Immature natural killer cell (primary cell): ENCODE measurements around the gene RAB7B. TPM values are rescaled to one million over a fixed set of nuclear protein-coding genes. Genes with fewer than 3 reads are reported as not detected.

Source experiments
- DNase-seq, 3 donors: peaks; one replicate each; pipeline ENCODE4 v3.0.0; 2022; ENCODE audit warnings: mixed read lengths in 1 of 3
- H3K27ac Mint-ChIP-seq, 6 donors: one replicate each; pipeline ENCODE4 v1.8.0; 2020; ENCODE audit warnings: mixed read lengths in 6 of 6, mild to moderate bottlenecking in 5 of 6, inconsistent platforms in 4 of 6, moderate library complexity in 3 of 6
- H3K27me3 Mint-ChIP-seq, 3 donors: one replicate each; pipeline ENCODE4 v1.8.0; 2020 to 2021; ENCODE audit warnings: low read depth in 3 of 3, mild to moderate bottlenecking in 3 of 3, mixed read lengths in 3 of 3, moderate library complexity in 3 of 3, inconsistent platforms in 1 of 3
- H3K36me3 Mint-ChIP-seq, 3 donors: one replicate each; pipeline ENCODE4 v1.8.0; 2020; ENCODE audit warnings: mixed read lengths in 3 of 3, inconsistent platforms in 2 of 3, mild to moderate bottlenecking in 2 of 3
- H3K4me1 Mint-ChIP-seq, 2 donors: one replicate each; pipeline ENCODE4 v1.8.0; 2020; ENCODE audit warnings: inconsistent platforms in 2 of 2, mild to moderate bottlenecking in 2 of 2, mixed read lengths in 2 of 2, moderate library complexity in 1 of 2
- H3K4me3 Mint-ChIP-seq, 5 donors: one replicate each; pipeline ENCODE4 v1.8.0; 2020; ENCODE audit warnings: mild to moderate bottlenecking in 5 of 5, mixed read lengths in 5 of 5, inconsistent platforms in 3 of 5, moderate library complexity in 3 of 5
- H3K9me3 Mint-ChIP-seq, 6 donors: one replicate each; pipeline ENCODE4 v1.8.0; 2020; ENCODE audit warnings: mild to moderate bottlenecking in 6 of 6, mixed read lengths in 6 of 6, inconsistent platforms in 4 of 6, moderate library complexity in 3 of 6
- polyA plus RNA-seq, 3 donors: library from polyadenylated mRNA; unstranded; fragments of 300-500 nt; fragmentation: Illumina TruSeq; gene quantifications; one replicate each; pipeline ENCODE4 v1.2.3, GENCODE V29; 2021

RAB7B gene
- polyA plus RNA-seq, 3 donors from 2014 or later: 0.07 TPM; not detected in 2

- Mint-ChIP-seq H3K36me3 (no peaks in the 10 kb centered on the region), H3K9me3 (no peaks in the 10 kb centered on the region), H3K27me3 (peaks cover 5 to 10% (median 8%) of the 10 kb centered on the region in 3 donors), H3K27ac (no peak overlapping the region), H3K4me1 (no peaks in the 10 kb centered on the region), H3K4me3 (no peak overlapping the region)
- DNase-seq: no peak
Observed at GRCh38 chr1:205936311-205936710, 66.9 kb downstream of the RAB7B start.

DNA sequence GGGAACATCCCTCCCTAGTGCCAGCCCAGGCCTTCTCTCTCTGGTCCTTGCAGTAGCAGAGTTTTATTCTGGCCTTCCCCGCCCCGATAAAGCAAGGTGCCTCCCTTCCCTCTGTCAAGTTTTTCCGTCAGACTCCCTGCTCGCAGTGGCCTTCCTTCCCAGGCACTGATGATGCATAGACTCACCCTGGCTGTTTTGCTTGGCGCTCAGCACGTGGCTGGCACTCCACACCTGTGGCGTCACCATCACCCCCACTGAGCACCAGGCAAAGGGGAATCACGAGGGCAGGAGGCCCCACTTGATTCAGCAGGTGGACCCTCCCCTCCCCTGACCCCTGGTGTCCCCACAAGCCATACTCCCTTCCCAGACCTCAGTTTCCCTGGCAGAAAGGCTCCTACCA lies 67.3 kb downstream of the RAB7B start:
- Mint-ChIP-seq H3K4me3 (no peak overlapping the region), H3K27me3 (peaks cover 5 to 10% (median 7%) of the 10 kb centered on the region in 3 donors), H3K27ac (no peak overlapping the region), H3K4me1 (no peaks in the 10 kb centered on the region), H3K36me3 (no peaks in the 10 kb centered on the region), H3K9me3 (no peaks in the 10 kb centered on the region)
- DNase-seq: no peak

DNA sequence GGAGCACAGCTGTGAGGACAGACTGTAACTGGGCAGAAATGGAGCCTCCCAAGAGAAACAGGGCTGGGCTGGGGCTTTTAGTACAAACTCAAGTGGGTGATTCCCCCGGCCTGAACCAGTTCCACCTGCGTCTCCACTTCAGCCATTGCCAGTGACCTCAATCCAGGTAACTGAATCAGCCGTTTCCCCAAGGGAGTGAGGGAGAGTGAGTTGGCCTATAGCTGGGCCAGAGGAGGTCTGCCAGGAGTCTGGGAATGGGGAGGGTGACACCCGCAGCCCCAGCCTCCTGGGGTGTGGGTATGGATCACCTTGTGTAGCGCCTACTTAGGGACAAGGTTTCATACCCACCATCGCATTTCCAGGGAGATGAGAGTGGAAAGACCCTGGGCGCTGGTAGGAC lies 68.4 kb downstream of the RAB7B start:
- Mint-ChIP-seq H3K27me3 (peaks cover 2 to 10% (median 7%) of the 10 kb centered on the region in 3 donors), H3K27ac (no peak overlapping the region), H3K36me3 (no peaks in the 10 kb centered on the region), H3K9me3 (no peaks in the 10 kb centered on the region), H3K4me1 (no peaks in the 10 kb centered on the region), H3K4me3 (no peak overlapping the region)
- no peak for DNase-seq

DNA sequence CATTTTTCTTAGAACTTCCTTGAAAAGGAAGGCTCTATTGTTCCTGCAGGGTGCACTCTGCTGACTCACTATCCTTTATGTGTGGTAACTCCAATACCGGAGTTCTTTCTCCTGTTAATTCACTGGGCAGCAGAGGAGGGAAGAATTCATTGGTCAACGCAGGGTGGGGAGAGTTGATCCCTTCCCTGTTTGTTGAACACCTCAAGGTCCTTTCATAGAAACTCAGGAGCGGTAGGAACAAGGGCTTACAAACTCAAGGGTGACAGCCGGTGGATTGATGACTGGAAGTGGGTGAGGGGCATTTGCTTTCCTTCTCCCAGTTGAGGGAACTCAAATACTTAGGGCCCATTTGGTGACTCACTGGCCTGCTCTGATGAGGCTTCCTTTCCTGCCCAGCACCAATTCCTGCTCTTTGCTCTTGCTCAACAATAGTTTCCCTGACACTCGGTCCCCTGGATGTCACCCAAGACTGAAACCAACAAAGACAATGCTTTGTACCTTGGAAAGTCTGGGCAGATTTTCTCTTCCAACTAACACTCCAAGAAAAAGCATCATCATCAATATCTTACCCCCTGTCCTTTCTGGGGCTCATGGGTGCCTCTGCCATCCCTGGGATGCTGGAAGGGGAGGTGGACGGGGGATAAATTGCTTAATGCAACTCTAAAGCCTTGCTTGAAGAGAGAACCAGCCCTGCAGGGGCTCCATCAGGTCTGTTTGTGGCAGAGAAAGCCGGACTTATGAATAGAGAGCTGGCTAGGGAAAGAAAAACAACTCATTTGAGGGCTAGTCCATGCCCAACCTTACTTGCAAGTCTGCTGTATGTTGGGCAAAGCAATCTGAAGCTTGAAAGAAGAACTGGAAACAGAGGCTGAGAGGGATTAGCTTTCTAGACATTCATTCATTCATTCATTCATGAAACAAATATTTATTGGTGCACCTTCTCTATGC lies 69.2 kb downstream of the RAB7B start:
- H3K27me3 Mint-ChIP-seq: peaks cover 2 to 10% (median 7%) of the 10 kb centered on the region in 3 donors
- H3K9me3 Mint-ChIP-seq: no peaks in the 10 kb centered on the region
- no peaks in the 10 kb centered on the region for H3K36me3 Mint-ChIP-seq
- H3K4me3 Mint-ChIP-seq: no peak overlapping the region
- no peak overlapping the region for H3K27ac Mint-ChIP-seq
- no peak for DNase-seq
- no peaks in the 10 kb centered on the region for H3K4me1 Mint-ChIP-seq

- Mint-ChIP-seq H3K4me3 (no peak overlapping the region), H3K27me3 (peaks cover 2 to 7% (median 5%) of the 10 kb centered on the region in 3 donors), H3K36me3 (no peaks in the 10 kb centered on the region), H3K27ac (no peak overlapping the region), H3K4me1 (no peaks in the 10 kb centered on the region), H3K9me3 (no peaks in the 10 kb centered on the region)
- DNase-seq: no peak
Observed at GRCh38 chr1:205932776-205933175, 70.4 kb downstream of the RAB7B start.

DNA sequence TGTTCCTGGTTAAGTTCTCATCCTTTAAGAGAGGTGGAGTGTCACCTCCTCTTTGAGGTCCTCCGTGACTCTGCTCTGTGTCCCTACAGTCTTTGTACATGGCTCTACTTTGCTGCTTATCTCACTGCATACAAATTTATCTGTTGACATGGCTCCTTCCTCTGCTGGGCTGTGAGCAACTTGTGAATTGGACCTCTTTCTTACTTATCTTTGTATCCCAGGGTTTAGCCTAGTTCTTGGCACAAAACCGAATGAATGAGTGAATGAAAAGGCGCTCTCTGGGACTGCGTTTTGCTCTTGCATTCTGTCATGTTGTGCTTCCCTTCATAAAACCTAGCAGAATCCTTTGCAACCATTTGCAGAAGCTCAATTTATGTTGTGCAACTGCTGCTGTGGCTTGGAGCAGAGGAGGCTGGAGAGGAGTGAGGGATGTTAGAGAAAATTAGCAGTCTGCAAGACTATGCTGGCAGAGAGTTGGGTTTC lies 72.4 kb downstream of the RAB7B start:
- Mint-ChIP-seq H3K9me3 (no peaks in the 10 kb centered on the region), H3K4me3 (no peak overlapping the region), H3K4me1 (no peaks in the 10 kb centered on the region), H3K27ac (no peak overlapping the region), H3K36me3 (no peaks in the 10 kb centered on the region), H3K27me3 (peaks cover 2 to 5% (median 4%) of the 10 kb centered on the region in 3 donors)
- no peak for DNase-seq

- no peaks in the 10 kb centered on the region for H3K36me3 Mint-ChIP-seq
Observed at GRCh38 chr1:205930195-205930577, 73.0 kb downstream of the RAB7B start.

GRCh38 chr1:205929496-205930194 lies 73.5 kb downstream of the RAB7B start:
- Mint-ChIP-seq H3K36me3 (no peaks in the 10 kb centered on the region), H3K9me3 (no peaks in the 10 kb centered on the region), H3K27ac (no peak overlapping the region), H3K4me1 (no peaks in the 10 kb centered on the region), H3K27me3 (peaks cover 2 to 5% (median 4%) of the 10 kb centered on the region in 3 donors), H3K4me3 (no peak overlapping the region)
- DNase-seq: no peak

More at GRCh38 chr1:205930195-205930577, 73.0 kb downstream of the RAB7B start:
- Mint-ChIP-seq H3K27me3 (peaks cover 2 to 5% (median 4%) of the 10 kb centered on the region in 3 donors), H3K9me3 (no peaks in the 10 kb centered on the region), H3K4me1 (no peaks in the 10 kb centered on the region), H3K4me3 (no peak overlapping the region), H3K27ac (no peak overlapping the region)
- DNase-seq: no peak

GRCh38 chr1:205928317-205928716 lies 74.9 kb downstream of the RAB7B start:
- Mint-ChIP-seq H3K27ac (no peak overlapping the region), H3K4me3 (no peak overlapping the region), H3K4me1 (no peaks in the 10 kb centered on the region), H3K36me3 (no peaks in the 10 kb centered on the region), H3K27me3 (peaks cover 0 to 5% (median 2%) of the 10 kb centered on the region in 3 donors), H3K9me3 (no peaks in the 10 kb centered on the region)
- DNase-seq: no peak

GRCh38 chr1:205927676-205928075 lies 75.5 kb downstream of the RAB7B start:
- Mint-ChIP-seq H3K36me3 (no peaks in the 10 kb centered on the region), H3K4me3 (no peak overlapping the region), H3K4me1 (no peaks in the 10 kb centered on the region), H3K27ac (no peak overlapping the region), H3K27me3 (peaks cover 0 to 2% (median 2%) of the 10 kb centered on the region in 3 donors), H3K9me3 (no peaks in the 10 kb centered on the region)
- no peak for DNase-seq

- peaks cover 0 to 2% (median 2%) of the 10 kb centered on the region in 3 donors for H3K27me3 Mint-ChIP-seq
Observed at GRCh38 chr1:205927247-205927646, 75.9 kb downstream of the RAB7B start.

More at GRCh38 chr1:205927247-205927646, 75.9 kb downstream of the RAB7B start:
- H3K9me3 Mint-ChIP-seq: no peaks in the 10 kb centered on the region
- H3K27ac Mint-ChIP-seq: no peak overlapping the region
- no peaks in the 10 kb centered on the region for H3K36me3 Mint-ChIP-seq
- no peaks in the 10 kb centered on the region for H3K4me1 Mint-ChIP-seq
- H3K4me3 Mint-ChIP-seq: no peak overlapping the region
- no peak for DNase-seq
